Activated CD4-positive, alpha-beta T cell treated with anti-CD3 and anti-CD28 coated beads for 24 hours (primary cell): ENCODE data around the gene PSMA8.
"Not testable (repeated sequence)": the region's sequence is repeated elsewhere in the genome, so short reads cannot be mapped to it uniquely, and the experiment has no call there.

Experiments
- DNase-seq, 2 donors: peaks; one replicate each; pipeline ENCODE4 v3.0.0-alpha.2; 2020; ENCODE audit warnings: low read depth in 2 of 2

The PSMA8 gene

GRCh38 chr18:26133652-26134051, at the start of gene PSMA8:
PSMA8 (plus strand) TSS chr18:26133869; CDS start chr18:26133966, 97 bp downstream.
- DNase-seq: peak; percentile 22 to 26

- no peak for DNase-seq
Measured at GRCh38 chr18:26085056-26085455, 48.6 kb upstream of the PSMA8 start.

- no peak for DNase-seq
Measured at GRCh38 chr18:26086959-26087358, 46.7 kb upstream of the PSMA8 start.

- DNase-seq: no peak
Measured at GRCh38 chr18:26088487-26088886, 45.2 kb upstream of the PSMA8 start.

- DNase-seq: no peak
Measured at GRCh38 chr18:26089293-26090129, 44.2 kb upstream of the PSMA8 start.

GRCh38 chr18:26090130-26091046, 43.3 kb upstream of the PSMA8 start, which contains the start of gene SS18:
SS18 (minus strand) TSS chr18:26090613; CDS start chr18:26090569, 44 bp downstream.
- DNase-seq: peak; percentile 79 to 83

GRCh38 chr18:26091047-26091630, 42.5 kb upstream of the PSMA8 start:
- DNase-seq: no peak

- no peak for DNase-seq
Measured at GRCh38 chr18:26096852-26097251, 36.8 kb upstream of the PSMA8 start.

- DNase-seq: no peak
Measured at GRCh38 chr18:26097563-26097962, 36.1 kb upstream of the PSMA8 start.

- peak in 1 of 2 donors; percentile 22 for DNase-seq
Measured at GRCh38 chr18:26103579-26103978, 30.1 kb upstream of the PSMA8 start.

GRCh38 chr18:26104035-26104434, 29.6 kb upstream of the PSMA8 start:
- DNase-seq: no peak

- DNase-seq: no peak
Measured at GRCh38 chr18:26119246-26119645, 14.4 kb upstream of the PSMA8 start.

GRCh38 chr18:26121476-26121875, 12.2 kb upstream of the PSMA8 start:
- no peak for DNase-seq

- not testable (repeated sequence) for DNase-seq
Measured at GRCh38 chr18:26121994-26122393, 11.7 kb upstream of the PSMA8 start.

- no peak for DNase-seq
Measured at GRCh38 chr18:26127786-26128185, 5.9 kb upstream of the PSMA8 start.

GRCh38 chr18:26128192-26128591, 5.5 kb upstream of the PSMA8 start:
- DNase-seq: not testable (repeated sequence)

- no peak for DNase-seq
Measured at GRCh38 chr18:26134107-26134506, 438 bp downstream of the PSMA8 start.

- no peak for DNase-seq
Measured at GRCh38 chr18:26135548-26135947, 1.9 kb downstream of the PSMA8 start.

GRCh38 chr18:26157326-26157725, 23.7 kb downstream of the PSMA8 start:
- no peak for DNase-seq

GRCh38 chr18:26159353-26159752, 25.7 kb downstream of the PSMA8 start:
- no peak for DNase-seq

GRCh38 chr18:26164571-26164970, 30.9 kb downstream of the PSMA8 start:
- no peak for DNase-seq

- not testable (repeated sequence) for DNase-seq
Measured at GRCh38 chr18:26167592-26167991, 33.9 kb downstream of the PSMA8 start.
